ENCODE results near the gene CCT3.

- TF ChIP-seq SIN3A (IDR thresholded peaks at IDR 0.05; ENCODE audit: low read depth): no peak
- peak; percentile 42; the same call in 1 of the 2 replicates for TF ChIP-seq POLR2AphosphoS5 (IDR thresholded peaks at IDR 0.05; ENCODE audit: low read depth, low read length)
- peak; percentile 92 to 99 (median 96) for TF ChIP-seq CTCF (IDR thresholded peaks at IDR 0.05 in 2 of 3, conservative IDR thresholded peaks at IDR 0.05 in 1 of 3; ENCODE audit: borderline replicate concordance in 1 of 3, insufficient read depth in 1 of 3, low read depth in 2 of 3, low read length in 2 of 3)
- TF ChIP-seq POLR2A (IDR thresholded peaks at IDR 0.05; ENCODE audit: borderline replicate concordance, extremely low read depth, insufficient read depth, insufficient read length): no peak
- peak; percentile 99 for TF ChIP-seq RAD21 (IDR thresholded peaks at IDR 0.05; ENCODE audit: low read depth)
Observed at GRCh38 chr1:156385534-156386031, 47.5 kb upstream of the CCT3 start.

Measured in HCT116 (cell line).